ENCODE data around the gene TNFRSF17. TPM values are rescaled to one million over a fixed set of nuclear protein-coding genes. Genes with fewer than 3 reads are reported as not detected.

The TNFRSF17 gene
- total and polyA plus RNA-seq, 10 of the 15 experiments (the other 5 are each of a cell fraction or from before 2014, with no cell fraction given): 106 to 461 (median 179) TPM

DNA sequence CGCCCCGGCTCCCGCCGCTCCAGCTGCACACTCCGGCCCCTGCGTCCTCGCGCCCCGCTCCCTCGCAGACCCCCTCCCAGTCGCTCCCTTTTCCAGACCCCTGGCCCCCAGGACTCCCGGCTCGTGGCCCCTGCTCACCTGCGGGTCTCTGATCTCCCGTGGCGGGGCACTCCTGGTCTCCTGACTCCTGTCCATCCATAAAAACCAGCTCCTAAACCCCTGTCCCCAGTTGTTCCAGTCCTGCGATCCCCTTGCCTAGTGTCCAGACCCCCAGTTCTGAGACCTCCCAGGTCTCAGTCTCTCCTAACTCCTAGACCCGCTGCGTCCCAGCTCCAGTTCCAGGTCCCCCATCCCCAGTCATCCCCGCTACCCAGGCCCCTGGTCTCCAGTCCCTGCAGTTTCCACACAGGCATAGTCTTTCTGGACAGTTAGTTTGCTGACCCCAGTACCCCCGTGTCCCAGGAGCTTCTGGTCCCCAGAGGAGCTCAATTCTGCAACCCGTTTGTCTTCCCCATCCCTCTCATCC is 11.9 kb downstream of the TNFRSF17 start:
- Histone ChIP-seq H3K4me2 (ENCODE audit: control insufficient read depth, insufficient read depth) (peak overlapping the region; percentile 80), H3K4me3 (peak overlapping the region; percentile 96), H3K27me3 (replicated peaks in 1 of 2; ENCODE audit: control insufficient read depth in 2 of 2, insufficient read depth in 2 of 2, low read length in 1 of 2) (no peaks in the 10 kb centered on the region), H3K36me3 (ENCODE audit: control insufficient read depth in 2 of 2, insufficient read depth in 2 of 2, low read length in 1 of 2) (peaks cover 0 to 10% of the 10 kb centered on the region in 2 experiments; a peak in 1 of 4 replicates), H3K4me1 (ENCODE audit: control insufficient read depth, insufficient read depth, low read length) (peaks cover 14% of the 10 kb centered on the region), H2AFZ (ENCODE audit: control insufficient read depth, low read depth, low read length) (no peak overlapping the region), H3K9me3 (replicated peaks; ENCODE audit: control insufficient read depth, insufficient read depth, low read length) (no peaks in the 10 kb centered on the region; the same call in 2 of the 3 replicates), H4K20me1 (ENCODE audit: control insufficient read depth, insufficient read depth) (no peaks in the 10 kb centered on the region), H3K27ac (ENCODE audit: control insufficient read depth, insufficient read depth) (peak overlapping the region; percentile 88), H3K79me2 (ENCODE audit: control insufficient read depth, insufficient read depth, low read length) (peaks cover 59% of the 10 kb centered on the region), H3K9ac (ENCODE audit: control insufficient read depth, insufficient read depth, low read length) (peak overlapping the region; percentile 79)
- RAD21 ChIA-PET (ENCODE audit: unreplicated experiment): interaction anchor here (0.5 to 5.9 kb wide), 10 partner anchors 10 to 119 kb away, joined by 3 to 162 read pairs (median 6); partner anchors contain the start of gene TNFRSF17
- no TSS peak for BruUV-seq (replicated peaks)
- CTCF ChIA-PET: interaction anchor here (1.0 to 5.6 kb wide), 3 partner anchors 11 to 91 kb away, joined by 3 to 73 read pairs (median 16); partner anchors contain the start of gene TNFRSF17
- in situ Hi-C loops (cut with MboI): loop anchor here (10.0 kb wide), 1 partner anchor 1012 kb away; no protein-coding TSS in a partner anchor
- ATAC-seq (peak; percentile 1), FAIRE-seq (no peak), DNase-seq (ENCODE audit: low read depth, low spot score) (no peak)
- SMC1A ChIA-PET (ENCODE audit: uncharacterized antibody, unreplicated experiment): interaction anchor here (0.9 to 5.9 kb wide), 10 partner anchors 10 to 63 kb away, joined by 3 to 162 read pairs (median 4); partner anchors contain the start of gene TNFRSF17
- intact Hi-C loops (cut with micrococcal nuclease; ENCODE audit: unreplicated experiment): loop anchor here (1.0 to 2.0 kb wide), 2 partner anchors 11 to 14 kb away; no protein-coding TSS in a partner anchor
- WGBS (ENCODE audit: insufficient coverage, insufficient replicate concordance, low lambda C conversion rate, missing lambda C conversion rate): 0% methylated on average over 14 of the region's 22 CpGs
- POLR2A ChIA-PET: interaction anchor here (0.9 to 6.0 kb wide), 9 partner anchors 10 to 190 kb away, joined by 3 to 171 read pairs (median 5); partner anchors contain the start of genes RSL1D1 and TNFRSF17
- TF ChIP-seq, protein P1, sequence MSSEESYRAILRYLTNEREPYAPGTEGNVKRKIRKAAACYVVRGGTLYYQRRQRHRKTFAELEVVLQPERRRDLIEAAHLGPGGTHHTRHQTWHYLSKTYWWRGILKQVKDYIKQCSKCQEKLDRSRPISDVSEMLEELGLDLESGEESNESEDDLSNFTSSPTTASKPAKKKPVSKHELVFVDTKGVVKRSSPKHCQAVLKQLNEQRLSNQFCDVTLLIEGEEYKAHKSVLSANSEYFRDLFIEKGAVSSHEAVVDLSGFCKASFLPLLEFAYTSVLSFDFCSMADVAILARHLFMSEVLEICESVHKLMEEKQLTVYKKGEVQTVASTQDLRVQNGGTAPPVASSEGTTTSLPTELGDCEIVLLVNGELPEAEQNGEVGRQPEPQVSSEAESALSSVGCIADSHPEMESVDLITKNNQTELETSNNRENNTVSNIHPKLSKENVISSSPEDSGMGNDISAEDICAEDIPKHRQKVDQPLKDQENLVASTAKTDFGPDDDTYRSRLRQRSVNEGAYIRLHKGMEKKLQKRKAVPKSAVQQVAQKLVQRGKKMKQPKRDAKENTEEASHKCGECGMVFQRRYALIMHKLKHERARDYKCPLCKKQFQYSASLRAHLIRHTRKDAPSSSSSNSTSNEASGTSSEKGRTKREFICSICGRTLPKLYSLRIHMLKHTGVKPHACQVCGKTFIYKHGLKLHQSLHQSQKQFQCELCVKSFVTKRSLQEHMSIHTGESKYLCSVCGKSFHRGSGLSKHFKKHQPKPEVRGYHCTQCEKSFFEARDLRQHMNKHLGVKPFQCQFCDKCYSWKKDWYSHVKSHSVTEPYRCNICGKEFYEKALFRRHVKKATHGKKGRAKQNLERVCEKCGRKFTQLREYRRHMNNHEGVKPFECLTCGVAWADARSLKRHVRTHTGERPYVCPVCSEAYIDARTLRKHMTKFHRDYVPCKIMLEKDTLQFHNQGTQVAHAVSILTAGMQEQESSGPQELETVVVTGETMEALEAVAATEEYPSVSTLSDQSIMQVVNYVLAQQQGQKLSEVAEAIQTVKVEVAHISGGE (CRISPR knock-in tag; IDR thresholded peaks at IDR 0.05): no peak
- TF ChIP-seq, protein P2, sequence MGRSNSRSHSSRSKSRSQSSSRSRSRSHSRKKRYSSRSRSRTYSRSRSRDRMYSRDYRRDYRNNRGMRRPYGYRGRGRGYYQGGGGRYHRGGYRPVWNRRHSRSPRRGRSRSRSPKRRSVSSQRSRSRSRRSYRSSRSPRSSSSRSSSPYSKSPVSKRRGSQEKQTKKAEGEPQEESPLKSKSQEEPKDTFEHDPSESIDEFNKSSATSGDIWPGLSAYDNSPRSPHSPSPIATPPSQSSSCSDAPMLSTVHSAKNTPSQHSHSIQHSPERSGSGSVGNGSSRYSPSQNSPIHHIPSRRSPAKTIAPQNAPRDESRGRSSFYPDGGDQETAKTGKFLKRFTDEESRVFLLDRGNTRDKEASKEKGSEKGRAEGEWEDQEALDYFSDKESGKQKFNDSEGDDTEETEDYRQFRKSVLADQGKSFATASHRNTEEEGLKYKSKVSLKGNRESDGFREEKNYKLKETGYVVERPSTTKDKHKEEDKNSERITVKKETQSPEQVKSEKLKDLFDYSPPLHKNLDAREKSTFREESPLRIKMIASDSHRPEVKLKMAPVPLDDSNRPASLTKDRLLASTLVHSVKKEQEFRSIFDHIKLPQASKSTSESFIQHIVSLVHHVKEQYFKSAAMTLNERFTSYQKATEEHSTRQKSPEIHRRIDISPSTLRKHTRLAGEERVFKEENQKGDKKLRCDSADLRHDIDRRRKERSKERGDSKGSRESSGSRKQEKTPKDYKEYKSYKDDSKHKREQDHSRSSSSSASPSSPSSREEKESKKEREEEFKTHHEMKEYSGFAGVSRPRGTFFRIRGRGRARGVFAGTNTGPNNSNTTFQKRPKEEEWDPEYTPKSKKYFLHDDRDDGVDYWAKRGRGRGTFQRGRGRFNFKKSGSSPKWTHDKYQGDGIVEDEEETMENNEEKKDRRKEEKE (IDR thresholded peaks at IDR 0.05): no peak
- TF ChIP-seq, protein P3, sequence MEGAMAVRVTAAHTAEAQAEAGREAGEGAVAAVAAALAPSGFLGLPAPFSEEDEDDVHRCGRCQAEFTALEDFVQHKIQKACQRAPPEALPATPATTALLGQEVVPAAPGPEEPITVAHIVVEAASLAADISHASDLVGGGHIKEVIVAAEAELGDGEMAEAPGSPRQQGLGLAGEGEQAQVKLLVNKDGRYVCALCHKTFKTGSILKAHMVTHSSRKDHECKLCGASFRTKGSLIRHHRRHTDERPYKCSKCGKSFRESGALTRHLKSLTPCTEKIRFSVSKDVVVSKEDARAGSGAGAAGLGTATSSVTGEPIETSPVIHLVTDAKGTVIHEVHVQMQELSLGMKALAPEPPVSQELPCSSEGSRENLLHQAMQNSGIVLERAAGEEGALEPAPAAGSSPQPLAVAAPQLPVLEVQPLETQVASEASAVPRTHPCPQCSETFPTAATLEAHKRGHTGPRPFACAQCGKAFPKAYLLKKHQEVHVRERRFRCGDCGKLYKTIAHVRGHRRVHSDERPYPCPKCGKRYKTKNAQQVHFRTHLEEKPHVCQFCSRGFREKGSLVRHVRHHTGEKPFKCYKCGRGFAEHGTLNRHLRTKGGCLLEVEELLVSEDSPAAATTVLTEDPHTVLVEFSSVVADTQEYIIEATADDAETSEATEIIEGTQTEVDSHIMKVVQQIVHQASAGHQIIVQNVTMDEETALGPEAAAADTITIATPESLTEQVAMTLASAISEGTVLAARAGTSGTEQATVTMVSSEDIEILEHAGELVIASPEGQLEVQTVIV (IDR thresholded peaks at IDR 0.05; ENCODE audit: borderline replicate concordance, partially characterized antibody): no peak
- TF ChIP-seq NR2F1 (conservative IDR thresholded peaks at IDR 0.05) (0 out of 2 replicates have a peak, but pooled peaks have one; percentile 34), LARP7 (IDR thresholded peaks at IDR 0.05) (peak; percentile 80), DPF2 (IDR thresholded peaks at IDR 0.05) (peak; percentile 69; the same call in 1 of the 2 replicates), SRF (IDR thresholded peaks at IDR 0.05; ENCODE audit: low read depth in 2 of 2, low read length in 2 of 2) (no peak), PAX8 (IDR thresholded peaks at IDR 0.05) (no peak)
- TF ChIP-seq, protein P4, sequence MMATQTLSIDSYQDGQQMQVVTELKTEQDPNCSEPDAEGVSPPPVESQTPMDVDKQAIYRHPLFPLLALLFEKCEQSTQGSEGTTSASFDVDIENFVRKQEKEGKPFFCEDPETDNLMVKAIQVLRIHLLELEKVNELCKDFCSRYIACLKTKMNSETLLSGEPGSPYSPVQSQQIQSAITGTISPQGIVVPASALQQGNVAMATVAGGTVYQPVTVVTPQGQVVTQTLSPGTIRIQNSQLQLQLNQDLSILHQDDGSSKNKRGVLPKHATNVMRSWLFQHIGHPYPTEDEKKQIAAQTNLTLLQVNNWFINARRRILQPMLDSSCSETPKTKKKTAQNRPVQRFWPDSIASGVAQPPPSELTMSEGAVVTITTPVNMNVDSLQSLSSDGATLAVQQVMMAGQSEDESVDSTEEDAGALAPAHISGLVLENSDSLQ (IDR thresholded peaks at IDR 0.05): 0 out of 2 replicates have a peak, but pooled peaks have one; percentile 3
- TF ChIP-seq, protein P5, sequence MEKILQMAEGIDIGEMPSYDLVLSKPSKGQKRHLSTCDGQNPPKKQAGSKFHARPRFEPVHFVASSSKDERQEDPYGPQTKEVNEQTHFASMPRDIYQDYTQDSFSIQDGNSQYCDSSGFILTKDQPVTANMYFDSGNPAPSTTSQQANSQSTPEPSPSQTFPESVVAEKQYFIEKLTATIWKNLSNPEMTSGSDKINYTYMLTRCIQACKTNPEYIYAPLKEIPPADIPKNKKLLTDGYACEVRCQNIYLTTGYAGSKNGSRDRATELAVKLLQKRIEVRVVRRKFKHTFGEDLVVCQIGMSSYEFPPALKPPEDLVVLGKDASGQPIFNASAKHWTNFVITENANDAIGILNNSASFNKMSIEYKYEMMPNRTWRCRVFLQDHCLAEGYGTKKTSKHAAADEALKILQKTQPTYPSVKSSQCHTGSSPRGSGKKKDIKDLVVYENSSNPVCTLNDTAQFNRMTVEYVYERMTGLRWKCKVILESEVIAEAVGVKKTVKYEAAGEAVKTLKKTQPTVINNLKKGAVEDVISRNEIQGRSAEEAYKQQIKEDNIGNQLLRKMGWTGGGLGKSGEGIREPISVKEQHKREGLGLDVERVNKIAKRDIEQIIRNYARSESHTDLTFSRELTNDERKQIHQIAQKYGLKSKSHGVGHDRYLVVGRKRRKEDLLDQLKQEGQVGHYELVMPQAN (conservative IDR thresholded peaks at IDR 0.05): peak; percentile 78
